Prostate gland (tissue), 2 donors: ENCODE results near the gene ARHGAP42.

Experiments used
- CTCF ChIP-seq, 4 experiments: fragments of 200-600 bp in 2 of 4; fragments of 450-650 bp in 2 of 4; sonication (generic) in 2 of 4; IDR thresholded peaks; 1 replicate in 3 of 4; 2 replicates in 1 of 4; pipeline ENCODE4 v1.5.1; 2016 to 2019; ENCODE audit warnings: antibody characterized with exemption in 4 of 4, mild to moderate bottlenecking in 2 of 4, moderate library complexity in 2 of 4
- POLR2A ChIP-seq: fragments of 450-650 bp; IDR thresholded peaks from one replicate; pipeline ENCODE4 v1.6.1; 2016; ENCODE audit warnings: antibody characterized with exemption, mild to moderate bottlenecking

DNA sequence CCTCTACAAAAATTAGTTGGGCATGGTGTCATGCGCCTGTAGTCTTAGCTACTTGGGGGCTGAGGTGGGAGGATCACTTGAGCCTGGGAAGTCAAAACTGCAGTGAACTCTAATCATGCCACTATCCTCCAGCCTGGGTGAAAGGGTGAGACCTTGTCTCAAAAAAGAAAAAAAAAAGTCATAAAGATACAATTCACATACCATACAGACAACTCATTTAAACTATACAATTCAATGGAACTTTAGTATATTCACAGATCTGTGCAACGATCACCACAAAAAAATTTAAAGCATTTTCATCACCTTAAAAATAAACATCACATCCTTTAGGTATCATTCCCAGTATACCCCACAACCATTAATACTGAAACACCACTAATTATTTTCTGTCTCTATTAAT lies 241.3 kb downstream of the ARHGAP42 start:
- TF ChIP-seq CTCF (IDR thresholded peaks at IDR 0.05) (no peak), POLR2A (no peak)
